ENCODE results near the gene CACFD1.

CACFD1 gene

GRCh38 chr9:133464638-133465037 is 4.9 kb downstream of the CACFD1 start:
- DNase-seq (ENCODE audit: low read depth) = no peak

DNA sequence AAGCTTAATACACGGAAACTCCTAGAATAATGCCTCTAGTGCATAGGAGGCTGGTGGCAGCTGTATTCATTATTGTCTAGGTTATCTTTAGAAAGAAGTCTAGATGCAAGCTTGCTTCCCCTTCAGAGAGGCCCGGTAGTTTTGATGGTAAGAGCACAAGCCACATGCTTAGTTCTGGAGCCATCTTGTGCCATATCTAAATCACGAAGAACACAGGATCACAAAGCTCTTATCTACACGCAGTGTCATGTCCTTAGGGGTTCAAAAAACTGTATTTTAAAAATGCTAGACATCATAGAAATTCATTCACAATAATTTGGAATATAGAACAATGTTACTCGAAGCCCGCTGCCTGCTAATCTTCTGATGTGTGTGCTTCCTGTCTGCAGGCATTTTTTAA is 6.2 kb downstream of the CACFD1 start:
- no peak for DNase-seq (ENCODE audit: low read depth)

DNA sequence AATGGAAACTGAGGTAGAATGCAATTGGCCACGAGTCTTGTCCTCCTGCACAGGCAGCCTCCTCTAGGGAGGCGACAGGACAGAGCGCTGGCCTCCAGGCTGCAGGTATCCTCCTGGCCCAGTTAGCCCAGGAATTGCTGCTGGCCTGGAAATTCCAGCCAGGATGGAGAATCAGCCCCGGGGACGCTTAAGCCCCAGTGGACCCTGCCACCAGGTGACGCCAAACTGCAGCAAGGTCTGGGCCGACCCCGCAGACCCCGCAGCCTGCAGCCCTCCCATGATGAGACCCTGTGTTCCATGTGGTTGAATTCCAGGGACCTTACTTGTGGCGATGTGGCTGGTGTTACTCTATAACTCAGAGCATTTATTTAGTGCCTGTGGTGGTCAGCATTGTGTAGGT is 7.3 kb downstream of the CACFD1 start:
- no peak for DNase-seq (ENCODE audit: low read depth)

GRCh38 chr9:133468374-133468773 is 8.6 kb downstream of the CACFD1 start:
- DNase-seq (ENCODE audit: low read depth) = no peak

GRCh38 chr9:133468777-133469421 is 9.1 kb downstream of the CACFD1 start:
- DNase-seq (ENCODE audit: low read depth) = no peak

- DNase-seq (ENCODE audit: low read depth) = no peak
These were observed 10.7 kb downstream of the CACFD1 start for GRCh38 chr9:133470427-133470924.

DNA sequence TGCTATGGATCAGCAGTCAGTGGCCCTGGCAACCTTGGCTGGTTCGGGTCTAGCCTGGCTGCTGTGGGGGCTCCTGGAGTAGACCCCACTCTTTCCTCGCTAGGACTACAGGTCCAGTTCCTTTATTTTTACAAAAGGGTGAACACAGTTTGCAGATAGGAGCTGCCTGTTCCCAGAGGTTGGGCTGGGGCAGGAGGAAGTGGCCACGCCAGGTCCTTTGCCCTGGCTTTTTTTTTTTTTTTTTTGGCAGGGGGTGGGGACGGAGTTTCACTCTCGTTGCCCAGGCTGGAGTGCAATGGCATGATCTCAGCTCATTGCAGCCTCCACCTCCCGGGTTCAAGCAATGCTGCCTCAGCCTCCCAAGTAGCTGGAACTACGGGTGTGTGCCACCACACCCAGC is 11.2 kb downstream of the CACFD1 start:
- no peak for DNase-seq (ENCODE audit: low read depth)

GRCh38 chr9:133471551-133472276 is 11.9 kb downstream of the CACFD1 start:
- DNase-seq (ENCODE audit: low read depth) = no peak

- no peak for DNase-seq (ENCODE audit: low read depth)
These were observed 12.5 kb downstream of the CACFD1 start for GRCh38 chr9:133472277-133472645.

DNA sequence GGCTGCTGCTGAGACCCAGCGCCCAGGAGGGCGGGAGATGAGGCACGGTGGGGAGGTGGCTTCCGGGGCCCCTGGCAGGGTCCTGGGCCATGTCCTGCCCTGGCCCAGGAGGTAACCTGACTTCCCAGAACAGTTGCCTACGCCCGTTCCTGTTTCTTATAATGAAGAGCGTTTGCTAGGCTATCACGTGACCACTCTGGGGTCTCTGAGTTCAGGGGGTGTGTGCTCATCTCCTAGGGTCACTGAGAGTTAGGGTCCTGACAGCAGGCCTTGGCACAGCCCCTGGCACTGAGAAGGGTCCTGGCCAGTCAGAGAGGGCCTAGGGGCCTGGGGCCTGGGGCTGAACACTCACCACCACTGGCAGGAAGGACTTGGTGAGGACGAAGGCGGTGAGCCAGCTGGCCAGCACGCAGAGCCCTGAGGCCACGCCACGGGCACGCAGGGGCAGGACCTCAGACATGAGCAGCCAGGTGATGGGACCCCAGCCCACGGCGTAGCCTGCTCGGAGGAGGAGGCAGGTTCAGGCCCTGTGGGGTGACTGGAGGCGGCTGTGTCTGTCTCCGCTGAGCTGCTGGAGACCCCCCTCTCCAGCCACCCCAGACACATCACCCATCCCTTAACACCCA is 13.1 kb downstream of the CACFD1 start:
- DNase-seq (ENCODE audit: low read depth) = no peak

DNA sequence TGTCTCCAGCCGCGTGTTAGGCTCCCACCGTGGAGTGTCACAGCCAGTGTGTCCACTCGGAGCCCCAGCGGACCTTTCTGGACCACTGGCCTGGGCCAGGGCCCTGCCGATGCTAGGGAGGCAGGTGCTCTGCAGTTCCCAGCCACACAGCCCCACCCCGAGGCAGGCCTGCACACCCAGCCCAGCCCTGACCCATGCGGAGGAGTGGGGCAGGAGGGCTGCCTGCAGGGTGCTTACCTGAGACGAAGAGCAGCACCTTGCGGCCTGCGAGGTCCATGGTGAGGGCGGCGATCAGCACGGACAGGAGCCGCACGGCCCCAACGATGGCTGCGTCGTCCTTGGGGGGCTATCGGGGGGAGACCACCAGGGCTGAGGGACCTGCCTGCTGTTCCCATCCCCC is 14.0 kb downstream of the CACFD1 start:
- no peak for DNase-seq (ENCODE audit: low read depth)

DNA sequence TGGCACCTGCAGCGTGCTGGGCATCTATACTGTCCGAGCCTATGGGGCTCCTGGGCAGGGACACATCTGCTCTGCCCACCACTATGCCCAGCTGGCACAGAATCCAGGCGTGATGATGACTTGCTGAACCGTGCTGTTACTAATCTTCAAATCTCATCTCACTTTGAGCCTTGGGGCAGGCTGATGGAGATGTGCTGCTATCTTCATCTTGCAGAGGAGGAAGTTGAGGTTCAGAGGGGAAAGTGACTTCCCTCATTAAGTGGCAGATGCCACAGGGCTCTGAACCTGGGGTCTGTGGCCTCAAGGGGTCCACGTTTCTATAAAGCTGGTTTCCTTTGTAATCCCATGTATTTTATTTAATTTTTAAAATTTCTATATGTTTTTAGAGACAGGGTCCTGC is 14.4 kb downstream of the CACFD1 start:
- DNase-seq (ENCODE audit: low read depth) = no peak

GRCh38 chr9:133474853-133475252 is 15.1 kb downstream of the CACFD1 start:
- no peak for DNase-seq (ENCODE audit: low read depth)

DNA sequence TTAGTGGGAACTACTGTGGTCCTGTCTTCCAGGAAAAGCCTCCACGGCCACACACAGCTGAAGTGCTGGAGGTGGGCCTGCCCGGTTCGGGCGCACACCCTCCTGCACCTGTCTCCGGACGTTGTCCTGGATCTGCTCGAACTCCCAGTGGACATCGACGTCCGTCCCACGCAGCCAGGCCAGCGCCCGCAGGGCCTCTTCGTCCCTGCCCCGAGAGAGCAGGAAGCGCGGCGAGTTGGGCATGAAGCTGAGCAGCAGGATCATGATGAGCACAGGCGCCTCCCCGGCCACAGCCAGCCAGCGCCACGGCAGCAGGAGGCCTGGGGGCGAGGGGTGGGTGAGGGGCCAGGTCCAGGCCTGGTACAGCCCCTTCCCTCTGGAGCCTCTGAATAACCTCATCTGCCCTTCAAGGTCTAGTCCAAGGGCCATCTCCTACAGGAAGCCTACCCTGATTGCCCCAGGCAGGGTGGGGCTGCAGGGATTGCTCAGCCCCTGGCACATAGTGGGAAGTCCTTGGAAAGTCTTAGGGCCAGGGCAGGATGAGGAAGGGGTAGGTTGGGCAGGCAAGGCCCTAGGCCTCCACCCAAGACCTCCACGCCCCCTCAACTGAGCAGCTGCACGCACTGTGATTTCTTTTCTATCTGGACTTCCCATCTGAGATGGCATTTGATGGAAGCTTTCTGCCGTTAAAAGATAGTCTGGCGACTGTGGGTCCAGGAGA is 15.7 kb downstream of the CACFD1 start:
- DNase-seq (ENCODE audit: low read depth) = no peak

GRCh38 chr9:133476036-133476931 is 16.5 kb downstream of the CACFD1 start:
- no peak for DNase-seq (ENCODE audit: low read depth)

GRCh38 chr9:133476941-133477340 is 17.2 kb downstream of the CACFD1 start:
- no peak for DNase-seq (ENCODE audit: low read depth)

DNA sequence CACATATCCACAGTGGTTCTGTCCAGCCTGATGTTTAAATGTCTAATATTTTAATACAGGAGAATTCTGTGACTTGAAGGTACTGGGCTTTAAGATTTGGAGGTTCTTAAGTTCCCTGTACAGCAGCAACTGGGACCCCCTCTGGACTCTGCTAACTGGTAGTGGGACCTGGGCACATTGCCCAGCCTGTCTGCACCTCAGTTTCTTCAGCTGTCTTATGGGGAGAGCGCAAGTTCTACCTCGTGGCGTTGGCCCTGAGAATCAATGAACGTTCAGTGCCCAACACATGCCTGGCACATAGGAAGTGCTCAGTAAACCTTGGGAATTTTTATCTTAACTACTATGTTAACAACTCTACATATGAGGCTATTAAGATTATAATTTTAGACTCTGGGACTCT is 17.7 kb downstream of the CACFD1 start:
- no peak for DNase-seq (ENCODE audit: low read depth)

DNA sequence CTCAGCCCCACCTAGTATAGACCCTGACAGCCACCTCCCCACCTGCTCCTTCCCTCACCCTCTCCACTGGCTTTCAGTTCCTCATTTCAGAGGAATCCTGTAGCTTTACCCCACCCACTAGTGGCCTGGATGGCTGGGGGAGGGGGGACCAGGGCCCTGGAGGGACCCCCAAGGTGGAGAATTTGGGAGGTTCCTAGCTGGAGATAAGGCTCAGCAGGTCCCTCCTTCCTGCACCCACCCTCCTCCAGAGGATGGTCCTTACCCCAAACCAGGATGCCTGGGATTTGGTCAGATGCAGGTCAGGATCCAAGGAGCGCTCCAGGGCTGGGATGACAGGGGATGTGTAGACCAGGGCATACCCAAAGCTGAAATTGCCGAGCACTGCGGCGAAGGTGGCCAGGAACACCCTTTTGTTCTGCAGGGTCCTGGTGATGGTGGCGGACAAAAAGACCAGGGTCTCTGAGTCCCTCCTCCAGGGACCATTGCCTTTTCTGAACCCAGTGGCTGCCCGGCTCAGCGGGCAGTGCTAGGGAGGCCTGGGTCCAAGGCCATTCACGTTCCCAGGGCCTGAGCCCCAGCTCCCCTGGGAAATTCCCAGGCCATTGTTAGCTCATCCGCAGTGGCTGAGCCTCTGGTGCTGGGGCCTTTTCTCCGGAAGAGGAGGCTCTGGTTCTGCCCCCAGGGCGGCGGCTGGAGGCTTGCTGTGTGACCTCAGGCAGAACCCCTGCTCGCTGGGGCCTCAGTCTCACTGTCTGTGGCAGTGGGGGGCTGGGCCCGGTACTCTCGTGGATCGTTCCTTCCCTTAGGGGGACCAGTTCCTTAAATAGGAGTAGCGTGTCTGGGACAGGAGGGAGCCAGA is 18.4 kb downstream of the CACFD1 start:
- DNase-seq (ENCODE audit: low read depth) = no peak

DNA sequence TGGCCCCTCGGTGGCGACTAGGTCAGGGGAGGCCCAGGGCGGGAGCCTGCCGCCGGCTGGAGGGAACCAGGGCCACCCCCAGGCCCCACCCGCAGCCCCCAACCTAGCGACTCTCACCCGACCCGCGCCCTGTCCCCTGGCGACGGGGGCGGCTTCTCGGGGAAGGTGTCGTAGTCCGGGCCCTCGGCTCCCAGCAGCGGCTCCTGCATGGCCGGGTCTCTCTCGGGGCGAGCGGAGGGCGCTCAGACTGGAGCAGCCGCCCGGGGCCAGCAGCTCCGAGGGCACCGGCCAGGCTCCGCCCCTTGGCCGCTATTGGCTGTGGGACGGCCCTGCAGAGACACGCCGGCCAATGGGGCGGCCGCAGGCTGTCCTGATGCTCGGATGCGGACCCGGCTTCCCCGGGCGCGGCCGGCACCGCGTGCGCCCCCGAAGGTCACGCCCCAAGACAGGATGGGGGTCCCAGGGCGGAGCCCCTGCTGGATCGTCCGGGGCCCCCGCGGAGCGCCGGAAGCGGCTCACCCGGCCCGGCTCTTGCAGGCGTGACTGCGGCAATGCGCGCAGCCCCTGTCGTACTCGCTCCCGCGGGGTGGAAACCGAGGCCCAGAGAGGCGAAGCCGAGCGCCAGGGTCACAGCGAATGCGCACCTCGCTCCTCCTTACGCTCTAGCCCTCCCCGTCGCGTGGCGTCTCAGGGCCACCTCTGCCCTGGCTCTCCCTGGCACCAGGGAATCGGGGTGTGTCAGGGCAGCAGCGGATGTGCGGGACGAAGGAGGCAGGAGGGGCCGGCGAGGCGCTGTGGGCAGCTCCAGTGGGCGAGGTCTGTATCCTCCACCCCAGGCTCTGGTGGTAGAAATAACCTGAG is 19.3 kb downstream of the CACFD1 start, which contains the start of gene SLC2A6:
Gene SLC2A6 (minus strand): TSS at position 249 of the 861 bp plus-strand sequence. CDS start 40 bp downstream, at position 209.
- DNase-seq (ENCODE audit: low read depth) = peak; percentile 80

- no peak for DNase-seq (ENCODE audit: low read depth)
These were observed 23.8 kb downstream of the CACFD1 start for GRCh38 chr9:133483611-133484010.
